Measurements from ENCODE around the gene LRIT1. TPM values are rescaled to one million over a fixed set of nuclear protein-coding genes. Genes with fewer than 3 reads are reported as not detected.

Gene LRIT1
- total RNA-seq, 1 donor: not detected

DNA sequence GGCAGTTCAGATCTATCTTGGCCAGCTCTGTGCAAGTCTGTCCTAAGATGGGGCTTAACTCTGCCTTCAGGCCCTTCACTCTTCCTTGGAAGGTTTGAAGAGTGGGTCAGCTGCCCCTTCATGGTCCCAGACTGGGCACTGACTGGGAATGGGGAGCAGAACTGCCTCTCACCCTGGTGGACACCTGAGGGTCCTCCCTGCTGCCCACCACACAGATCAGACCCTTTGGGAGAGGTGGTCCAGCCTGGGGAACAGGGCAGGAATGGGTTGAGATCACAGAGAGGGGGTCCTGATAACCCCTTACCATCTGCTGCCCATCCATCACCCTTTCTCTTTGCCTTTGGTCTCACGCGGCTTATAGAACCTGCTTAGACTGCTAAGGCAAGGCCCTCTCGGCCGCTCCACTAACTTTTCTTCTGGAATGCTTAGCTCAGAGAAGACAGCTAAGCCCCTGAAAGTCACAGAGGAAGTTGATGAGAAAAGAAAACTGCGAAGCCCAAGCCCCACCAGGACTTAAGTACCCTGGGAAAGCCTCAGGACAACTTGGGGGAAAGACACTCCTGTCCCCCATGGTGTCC lies 47.4 kb downstream of the LRIT1 start:
- H3K4me2 ChIP-seq (ENCODE audit: insufficient read depth, low read length): no peak overlapping the region
- TF ChIP-seq, protein P1, sequence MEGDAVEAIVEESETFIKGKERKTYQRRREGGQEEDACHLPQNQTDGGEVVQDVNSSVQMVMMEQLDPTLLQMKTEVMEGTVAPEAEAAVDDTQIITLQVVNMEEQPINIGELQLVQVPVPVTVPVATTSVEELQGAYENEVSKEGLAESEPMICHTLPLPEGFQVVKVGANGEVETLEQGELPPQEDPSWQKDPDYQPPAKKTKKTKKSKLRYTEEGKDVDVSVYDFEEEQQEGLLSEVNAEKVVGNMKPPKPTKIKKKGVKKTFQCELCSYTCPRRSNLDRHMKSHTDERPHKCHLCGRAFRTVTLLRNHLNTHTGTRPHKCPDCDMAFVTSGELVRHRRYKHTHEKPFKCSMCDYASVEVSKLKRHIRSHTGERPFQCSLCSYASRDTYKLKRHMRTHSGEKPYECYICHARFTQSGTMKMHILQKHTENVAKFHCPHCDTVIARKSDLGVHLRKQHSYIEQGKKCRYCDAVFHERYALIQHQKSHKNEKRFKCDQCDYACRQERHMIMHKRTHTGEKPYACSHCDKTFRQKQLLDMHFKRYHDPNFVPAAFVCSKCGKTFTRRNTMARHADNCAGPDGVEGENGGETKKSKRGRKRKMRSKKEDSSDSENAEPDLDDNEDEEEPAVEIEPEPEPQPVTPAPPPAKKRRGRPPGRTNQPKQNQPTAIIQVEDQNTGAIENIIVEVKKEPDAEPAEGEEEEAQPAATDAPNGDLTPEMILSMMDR (IDR thresholded peaks at IDR 0.05; ENCODE audit: extremely low read depth, low read depth, low read length): no peak
- no peak overlapping the region for H2AFZ ChIP-seq (ENCODE audit: low read length)
- no peak overlapping the region for H3K4me3 ChIP-seq (ENCODE audit: insufficient read depth, low read length)
- no peaks in the 10 kb centered on the region for H3K36me3 ChIP-seq (ENCODE audit: insufficient read depth, low read length)
- no peaks in the 10 kb centered on the region for H4K20me1 ChIP-seq (ENCODE audit: insufficient read depth, low read length)
- DNase-seq (ENCODE audit: insufficient read length, low spot score, missing footprints): no peak
- H3K27me3 ChIP-seq (ENCODE audit: insufficient read depth, low read length): peaks cover 30% of the 10 kb centered on the region
- H3K4me1 ChIP-seq (ENCODE audit: insufficient read depth, low read length): no peaks in the 10 kb centered on the region
- H3K79me2 ChIP-seq (ENCODE audit: insufficient read depth, low read length): no peaks in the 10 kb centered on the region
- H3K9me3 ChIP-seq (ENCODE audit: low read depth, low read length): no peaks in the 10 kb centered on the region
- H3K27ac ChIP-seq (ENCODE audit: low read depth, low read length): no peak overlapping the region

DNA sequence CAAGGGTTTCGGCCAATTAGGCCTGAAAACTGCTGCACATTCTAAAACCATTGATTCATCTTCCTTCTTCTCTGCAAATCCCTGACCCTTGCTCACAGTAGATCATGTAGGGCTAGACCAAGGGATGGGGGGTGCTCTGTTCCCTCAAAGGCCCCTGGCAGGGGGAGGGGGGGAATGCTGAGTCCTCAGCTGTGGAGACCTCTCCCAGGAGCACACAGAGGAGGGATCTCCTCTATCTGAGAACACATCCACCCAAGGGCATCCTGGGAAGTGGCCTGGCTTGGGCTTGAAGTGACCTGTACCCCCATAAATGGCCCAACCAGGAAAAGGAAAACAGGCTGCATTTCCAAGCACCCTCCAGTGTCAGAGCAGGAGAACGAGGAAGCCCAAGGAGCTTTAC lies 48.0 kb downstream of the LRIT1 start:
- H3K4me1 ChIP-seq (ENCODE audit: insufficient read depth, low read length): no peaks in the 10 kb centered on the region
- peaks cover 30% of the 10 kb centered on the region for H3K27me3 ChIP-seq (ENCODE audit: insufficient read depth, low read length)
- no peak overlapping the region for H2AFZ ChIP-seq (ENCODE audit: low read length)
- no peaks in the 10 kb centered on the region for H3K36me3 ChIP-seq (ENCODE audit: insufficient read depth, low read length)
- H3K79me2 ChIP-seq (ENCODE audit: insufficient read depth, low read length): no peaks in the 10 kb centered on the region
- no peaks in the 10 kb centered on the region for H3K9me3 ChIP-seq (ENCODE audit: low read depth, low read length)
- H3K27ac ChIP-seq (ENCODE audit: low read depth, low read length): no peak overlapping the region
- TF ChIP-seq, protein P1 (IDR thresholded peaks at IDR 0.05; ENCODE audit: extremely low read depth, low read depth, low read length): no peak
- H4K20me1 ChIP-seq (ENCODE audit: insufficient read depth, low read length): no peaks in the 10 kb centered on the region
- DNase-seq (ENCODE audit: insufficient read length, low spot score, missing footprints): no peak
- no peak overlapping the region for H3K4me3 ChIP-seq (ENCODE audit: insufficient read depth, low read length)
- H3K4me2 ChIP-seq (ENCODE audit: insufficient read depth, low read length): no peak overlapping the region

DNA sequence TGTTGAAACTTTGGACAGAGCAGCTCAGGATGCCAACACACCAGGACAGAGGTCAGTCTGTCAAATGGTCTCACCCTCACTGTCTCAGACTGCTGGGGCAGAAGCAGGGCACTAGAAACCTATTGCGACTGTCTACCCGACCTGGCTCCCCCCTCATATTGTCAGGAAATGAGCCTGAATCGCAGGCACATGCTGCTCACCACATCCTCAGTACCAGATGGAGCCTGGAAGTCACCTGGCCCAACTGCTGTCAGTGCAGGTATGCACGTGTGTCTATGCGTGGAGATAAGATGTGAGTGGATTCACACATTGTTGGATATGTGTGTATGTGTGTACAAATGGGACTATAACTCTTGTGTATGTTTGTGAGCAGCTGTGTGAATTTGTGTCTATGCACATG lies 50.2 kb downstream of the LRIT1 start:
- no peak overlapping the region for H2AFZ ChIP-seq (ENCODE audit: low read length)
- H3K4me3 ChIP-seq (ENCODE audit: insufficient read depth, low read length): no peak overlapping the region
- H3K4me2 ChIP-seq (ENCODE audit: insufficient read depth, low read length): no peak overlapping the region
- no peaks in the 10 kb centered on the region for H3K4me1 ChIP-seq (ENCODE audit: insufficient read depth, low read length)
- no peaks in the 10 kb centered on the region for H3K9me3 ChIP-seq (ENCODE audit: low read depth, low read length)
- H3K79me2 ChIP-seq (ENCODE audit: insufficient read depth, low read length): no peaks in the 10 kb centered on the region
- H3K36me3 ChIP-seq (ENCODE audit: insufficient read depth, low read length): no peaks in the 10 kb centered on the region
- H3K27ac ChIP-seq (ENCODE audit: low read depth, low read length): no peak overlapping the region
- DNase-seq (ENCODE audit: insufficient read length, low spot score, missing footprints): no peak
- H3K27me3 ChIP-seq (ENCODE audit: insufficient read depth, low read length): peaks cover 30% of the 10 kb centered on the region
- H4K20me1 ChIP-seq (ENCODE audit: insufficient read depth, low read length): no peaks in the 10 kb centered on the region
- TF ChIP-seq, protein P1 (IDR thresholded peaks at IDR 0.05; ENCODE audit: extremely low read depth, low read depth, low read length): no peak

DNA sequence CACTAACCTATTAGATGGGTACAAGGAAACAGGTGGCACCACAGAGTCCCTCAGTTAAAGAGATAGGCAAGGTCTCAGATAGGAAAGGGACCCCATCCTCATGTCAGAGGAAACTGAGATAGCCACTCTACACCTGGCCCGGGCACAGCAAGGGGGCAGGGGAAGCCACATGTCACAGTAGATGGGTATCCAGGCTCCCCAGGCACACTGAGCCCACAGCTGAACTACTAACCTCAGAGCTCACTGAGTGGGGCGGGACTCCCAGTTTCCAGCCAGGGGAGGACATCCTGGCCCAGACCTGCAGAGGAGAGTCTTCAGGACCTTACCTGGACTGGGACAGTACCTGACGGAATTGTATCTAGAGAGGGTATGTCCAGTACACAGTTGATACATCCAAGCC lies 50.7 kb downstream of the LRIT1 start:
- Histone ChIP-seq H4K20me1 (ENCODE audit: insufficient read depth, low read length) (no peaks in the 10 kb centered on the region), H3K4me2 (ENCODE audit: insufficient read depth, low read length) (no peak overlapping the region), H3K4me1 (ENCODE audit: insufficient read depth, low read length) (no peaks in the 10 kb centered on the region), H3K36me3 (ENCODE audit: insufficient read depth, low read length) (no peaks in the 10 kb centered on the region), H3K9me3 (ENCODE audit: low read depth, low read length) (no peaks in the 10 kb centered on the region), H2AFZ (ENCODE audit: low read length) (no peak overlapping the region), H3K4me3 (ENCODE audit: insufficient read depth, low read length) (no peak overlapping the region), H3K79me2 (ENCODE audit: insufficient read depth, low read length) (no peaks in the 10 kb centered on the region), H3K27ac (ENCODE audit: low read depth, low read length) (no peak overlapping the region), H3K27me3 (ENCODE audit: insufficient read depth, low read length) (peaks cover 27% of the 10 kb centered on the region)
- TF ChIP-seq, protein P1 (IDR thresholded peaks at IDR 0.05; ENCODE audit: extremely low read depth, low read depth, low read length): no peak
- no peak for DNase-seq (ENCODE audit: insufficient read length, low spot score, missing footprints)

All from osteoblast (primary cell).